Activated CD4-positive, CD25-positive, alpha-beta regulatory T cell treated with anti-CD3 and anti-CD28 coated beads, Interleukin-2, amount 50 U/mL, for 16 hours (primary cell): ENCODE data around the gene SMARCD3.

Experiments
- DNase-seq: peaks from one replicate; pipeline ENCODE4 v3.0.0-alpha.2; 2020; ENCODE audit warnings: low read depth, low spot score

Gene SMARCD3

GRCh38 chr7:151210087-151210854 lies 38.2 kb downstream of the SMARCD3 start, which contains the start of gene H2BK1:
Gene H2BK1, minus strand, starts transcription at chr7:151210488. Its CDS starts 170 bp downstream, at chr7:151210318.
- DNase-seq = no peak

GRCh38 chr7:151209588-151209987 lies 38.9 kb downstream of the SMARCD3 start:
- DNase-seq = no peak

- no peak for DNase-seq
Measured at GRCh38 chr7:151208253-151208862, 40.1 kb downstream of the SMARCD3 start.

GRCh38 chr7:151207804-151208203 lies 40.7 kb downstream of the SMARCD3 start:
- DNase-seq = no peak

- DNase-seq = no peak
Measured at GRCh38 chr7:151207315-151207714, 41.2 kb downstream of the SMARCD3 start.

GRCh38 chr7:151206914-151207313 lies 41.6 kb downstream of the SMARCD3 start:
- DNase-seq = no peak

GRCh38 chr7:151205730-151206129 lies 42.8 kb downstream of the SMARCD3 start:
- no peak for DNase-seq

GRCh38 chr7:151204383-151205032 lies 44.0 kb downstream of the SMARCD3 start:
- no peak for DNase-seq

GRCh38 chr7:151202836-151203235 lies 45.7 kb downstream of the SMARCD3 start:
- no peak for DNase-seq

GRCh38 chr7:151201751-151202150 lies 46.7 kb downstream of the SMARCD3 start:
- no peak for DNase-seq

GRCh38 chr7:151201344-151201743 lies 47.1 kb downstream of the SMARCD3 start:
- DNase-seq = no peak

- no peak for DNase-seq
Measured at GRCh38 chr7:151198945-151199848, 49.3 kb downstream of the SMARCD3 start.

- DNase-seq = no peak
Measured at GRCh38 chr7:151197932-151198331, 50.6 kb downstream of the SMARCD3 start.

- DNase-seq = no peak
Measured at GRCh38 chr7:151195616-151196450, 52.7 kb downstream of the SMARCD3 start.

GRCh38 chr7:151194188-151194587 lies 54.3 kb downstream of the SMARCD3 start:
- DNase-seq = no peak

- DNase-seq = no peak
Measured at GRCh38 chr7:151193203-151193978, 55.1 kb downstream of the SMARCD3 start.

GRCh38 chr7:151192002-151192539 lies 56.4 kb downstream of the SMARCD3 start:
- no peak for DNase-seq

GRCh38 chr7:151191544-151191943 lies 57.0 kb downstream of the SMARCD3 start:
- no peak for DNase-seq

- DNase-seq = no peak
Measured at GRCh38 chr7:151189038-151189437, 59.5 kb downstream of the SMARCD3 start.
